GM23338 (cell line): ENCODE measurements around the gene FMN1.

Source experiments
- CTCF ChIP-seq, 2 experiments: fragments of 200-600 bp in 1 of 2; sonication (generic) in 1 of 2; conservative IDR thresholded peaks; 2 replicates each; pipeline versions ENCODE4 v1.5.1 to v1.6.1; 2016 to 2017; ENCODE audit warnings: antibody characterized with exemption in 2 of 2, low read depth in 2 of 2, mild to moderate bottlenecking in 2 of 2, moderate library complexity in 1 of 2
- ETS1 ChIP-seq: IDR thresholded peaks from 2 replicates; pipeline ENCODE4 v1.6.1; 2016; ENCODE audit warnings: antibody characterized with exemption
- EZH2 ChIP-seq: fragments of 200-600 bp; sonication (generic); IDR thresholded peaks from one replicate; pipeline ENCODE4 v1.8.0; 2017; ENCODE audit warnings: antibody characterized with exemption, mild to moderate bottlenecking, low read depth; ENCODE audit not compliant: unreplicated experiment
- EZH2phosphoT487 ChIP-seq: fragments of 200-600 bp; sonication (generic); IDR thresholded peaks from one replicate; pipeline ENCODE4 v1.8.1; 2018; ENCODE audit warnings: antibody characterized with exemption; ENCODE audit not compliant: unreplicated experiment
- JUNB ChIP-seq: IDR thresholded peaks from one replicate; pipeline ENCODE4 v1.6.1; 2016; ENCODE audit warnings: antibody characterized with exemption; ENCODE audit not compliant: unreplicated experiment
- POLR2AphosphoS5 ChIP-seq: IDR thresholded peaks from 2 replicates; pipeline ENCODE4 v1.6.1; 2016; ENCODE audit warnings: antibody characterized with exemption, low read depth
- REST ChIP-seq: IDR thresholded peaks from one replicate; pipeline ENCODE4 v1.6.1; 2018; ENCODE audit warnings: antibody characterized with exemption; ENCODE audit not compliant: unreplicated experiment

DNA sequence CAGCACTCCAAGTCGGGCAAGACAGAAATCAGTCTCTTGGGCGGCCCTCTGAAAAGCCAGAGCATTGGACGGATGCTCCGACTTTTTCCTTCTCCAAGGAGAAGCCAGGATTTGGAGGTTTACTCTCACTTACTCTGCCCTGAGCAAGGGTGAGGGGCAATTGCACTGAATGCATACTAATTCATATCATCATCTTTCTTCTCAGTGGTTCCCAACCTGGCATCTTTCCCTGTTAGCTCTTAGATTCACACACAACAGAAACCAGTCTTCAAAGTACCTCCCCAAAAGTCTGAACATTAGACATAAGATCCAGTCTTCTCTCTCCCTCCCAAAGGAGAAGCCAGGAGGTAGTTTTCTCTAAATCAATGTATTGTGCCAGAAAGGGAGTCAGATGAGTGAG lies 257.5 kb downstream of the FMN1 start:
- TF ChIP-seq CTCF (conservative IDR thresholded peaks at IDR 0.05; ENCODE audit: low read depth in 2 of 2), result no peak
- TF ChIP-seq POLR2AphosphoS5, result no peak
- no peak for TF ChIP-seq EZH2
- TF ChIP-seq REST, result no peak
- TF ChIP-seq JUNB, result no peak
- TF ChIP-seq ETS1, result no peak
- TF ChIP-seq EZH2phosphoT487, result no peak
